H1 (cell line): ENCODE measurements around the gene COG4. TPM values are rescaled to one million over a fixed set of nuclear protein-coding genes. Genes with fewer than 3 reads are reported as not detected.
A peak's percentile ranks its signal among the peaks of the same experiment; 100 is the strongest.

ENCODE experiments used
- CTCF ChIA-PET: fragments of 300-600 bp; sonication (Branson Sonifier 250); formaldehyde crosslinking; loops from one replicate; lab custom pipeline; 2021; ENCODE audit not compliant: partially characterized antibody; lab: Charles Lee
- POLR2A ChIA-PET: fragments of 300-600 bp; sonication (Branson Sonifier 250); formaldehyde crosslinking; loops from one replicate; lab custom pipeline; 2021; ENCODE audit warnings: inconsistent platforms; ENCODE audit not compliant: partially characterized antibody; lab: Charles Lee
- DNase-seq, 2 experiments: peaks; one replicate each; pipeline versions ENCODE4 v3.0.0 to v3.0.0-alpha.2; 2010 to 2022; ENCODE audit warnings: low spot score in 2 of 2, low read depth in 1 of 2, mixed read lengths in 1 of 2
- FAIRE-seq: peaks from 2 replicates; lab custom pipeline; 2011; peaks lifted over from hg19 to GRCh38; lab: Jason Lieb, UNC
- H2AFZ ChIP-seq: 2 replicates; pipeline ENCODE4 v1.8.1; 2012; ENCODE audit warnings: low read length, inconsistent platforms
- H2AK5ac ChIP-seq: 2 replicates; pipeline ENCODE4 v1.6.1; 2013; ENCODE audit warnings: low read depth, low read length
- H2BK120ac ChIP-seq: replicated peaks from 2 replicates; pipeline ENCODE3; 2013; ENCODE audit warnings: low read depth, low read length, inconsistent platforms
- H2BK12ac ChIP-seq: 2 replicates; pipeline ENCODE4 v1.6.1; 2013; ENCODE audit warnings: low read depth, low read length
- H2BK15ac ChIP-seq: 2 replicates; pipeline ENCODE4 v1.6.1; 2013; ENCODE audit warnings: low read length
- H2BK20ac ChIP-seq: 2 replicates; pipeline ENCODE4 v1.6.1; 2013; ENCODE audit warnings: low read length
- H2BK5ac ChIP-seq: 2 replicates; pipeline ENCODE4 v1.6.1; 2013; ENCODE audit warnings: low read depth, low read length
- H3K14ac ChIP-seq: 2 replicates; pipeline ENCODE4 v1.6.1; 2013; ENCODE audit warnings: inconsistent platforms; ENCODE audit not compliant: insufficient read length
- H3K18ac ChIP-seq: 2 replicates; pipeline ENCODE4 v1.6.1; 2013; ENCODE audit warnings: low read length; ENCODE audit errors: extremely low read depth
- H3K23ac ChIP-seq: 2 replicates; pipeline ENCODE4 v1.6.1; 2013; ENCODE audit warnings: inconsistent platforms; ENCODE audit not compliant: insufficient read length
- H3K23me2 ChIP-seq: 2 replicates; pipeline ENCODE4 v1.6.1; 2013; ENCODE audit warnings: low read depth, low read length
- H3K27ac ChIP-seq: 2 replicates; pipeline ENCODE4 v1.6.1; 2011; ENCODE audit warnings: low read depth, low read length, inconsistent platforms
- H3K27me3 ChIP-seq, 4 experiments: replicated peaks in 1 of 4; 1 replicate in 1 of 4; 2 replicates in 3 of 4; pipeline versions ENCODE4 v1.6.1 to v1.8.1; 2011 to 2013; ENCODE audit warnings: low read length in 3 of 4, mild to moderate bottlenecking in 3 of 4, inconsistent platforms in 2 of 4, mixed read lengths in 2 of 4, moderate library complexity in 1 of 4; ENCODE audit not compliant: control insufficient read depth in 3 of 4, insufficient read depth in 3 of 4; ENCODE audit errors: extremely low read depth in 1 of 4
- H3K36me3 ChIP-seq, 4 experiments: 2 replicates each; pipeline versions ENCODE4 v1.6.1 to v1.8.1; 2011 to 2013; ENCODE audit warnings: mild to moderate bottlenecking in 4 of 4, low read length in 3 of 4, moderate library complexity in 2 of 4, control low read depth in 1 of 4, inconsistent platforms in 1 of 4; ENCODE audit not compliant: insufficient read depth in 4 of 4, control insufficient read depth in 2 of 4
- H3K4ac ChIP-seq: replicated peaks from 2 replicates; pipeline ENCODE3; 2013; ENCODE audit warnings: low read length, low read depth, mixed read lengths, inconsistent platforms; ENCODE audit not compliant: insufficient read length
- H3K4me1 ChIP-seq, 4 experiments: replicated peaks in 1 of 4; 1 replicate in 1 of 4; 2 replicates in 3 of 4; pipeline versions ENCODE4 v1.6.1 to v1.8.1; 2011 to 2013; ENCODE audit warnings: low read length in 3 of 4, inconsistent platforms in 2 of 4, mixed read lengths in 1 of 4; ENCODE audit not compliant: insufficient read depth in 4 of 4, control insufficient read depth in 3 of 4
- H3K4me2 ChIP-seq, 2 experiments: 2 replicates each; pipeline versions ENCODE4 v1.6.1 to v1.8.1; 2011 to 2013; ENCODE audit warnings: low read depth in 2 of 2, low read length in 2 of 2, control low read depth in 1 of 2, inconsistent platforms in 1 of 2, mild to moderate bottlenecking in 1 of 2; ENCODE audit not compliant: insufficient read depth in 1 of 2
- H3K4me3 ChIP-seq, 4 experiments: fragments of 200-600, 300-600 bp in 1 of 4; sonication (generic), shearing (Covaris generic), sonication (Bioruptor Twin) in 1 of 4; 2 replicates each; pipeline versions ENCODE4 v1.5.1 to v1.8.1; 2011 to 2016; ENCODE audit warnings: low read length in 4 of 4, low read depth in 3 of 4, control low read depth in 2 of 4, inconsistent platforms in 2 of 4, mild to moderate bottlenecking in 2 of 4, mixed read lengths in 1 of 4, moderate library complexity in 1 of 4; ENCODE audit not compliant: insufficient read depth in 2 of 4; ENCODE audit errors: extremely low read depth in 1 of 4
- H3K56ac ChIP-seq: replicated peaks from 2 replicates; pipeline ENCODE3; 2013; ENCODE audit warnings: low read depth, mild to moderate bottlenecking, mixed read lengths, low read length, inconsistent platforms; ENCODE audit not compliant: insufficient read length
- H3K79me1 ChIP-seq: 2 replicates; pipeline ENCODE4 v1.6.1; 2013; ENCODE audit warnings: low read depth, low read length, control low read depth
- H3K79me2 ChIP-seq, 2 experiments: 2 replicates each; pipeline versions ENCODE4 v1.6.1 to v1.8.1; 2012 to 2013; ENCODE audit warnings: low read length in 2 of 2, mild to moderate bottlenecking in 2 of 2, inconsistent platforms in 1 of 2; ENCODE audit not compliant: insufficient read depth in 2 of 2, control insufficient read depth in 1 of 2
- H3K9ac ChIP-seq, 4 experiments: replicated peaks in 1 of 4; 1 replicate in 1 of 4; 2 replicates in 3 of 4; pipeline versions ENCODE4 v1.6.1 to v1.8.1; 2011 to 2013; ENCODE audit warnings: low read depth in 3 of 4, low read length in 3 of 4, control low read depth in 2 of 4, mild to moderate bottlenecking in 2 of 4, moderate library complexity in 2 of 4, inconsistent platforms in 1 of 4; ENCODE audit errors: extremely low read depth in 1 of 4
- H3K9me3 ChIP-seq, 2 experiments: 2 replicates each; pipeline versions ENCODE4 v1.6.1 to v1.8.1; 2012 to 2013; ENCODE audit warnings: mild to moderate bottlenecking in 2 of 2, moderate library complexity in 2 of 2, control low read depth in 1 of 2, inconsistent platforms in 1 of 2, low read depth in 1 of 2, low read length in 1 of 2, mixed read lengths in 1 of 2; ENCODE audit not compliant: insufficient read depth in 2 of 2
- H4K20me1 ChIP-seq, 2 experiments: replicated peaks in 1 of 2; 2 replicates each; pipeline versions ENCODE3 to v1.8.1; 2011 to 2013; ENCODE audit warnings: inconsistent platforms in 2 of 2, low read length in 2 of 2, mild to moderate bottlenecking in 1 of 2; ENCODE audit not compliant: insufficient read depth in 2 of 2, control insufficient read depth in 1 of 2
- H4K5ac ChIP-seq: 2 replicates; pipeline ENCODE4 v1.6.1; 2013; ENCODE audit warnings: low read length, low read depth, mixed read lengths, inconsistent platforms; ENCODE audit not compliant: insufficient read length
- H4K8ac ChIP-seq: 2 replicates; pipeline ENCODE4 v1.8.0; 2013; ENCODE audit warnings: mild to moderate bottlenecking, moderate library complexity, low read length, inconsistent platforms; ENCODE audit not compliant: insufficient read depth; ENCODE audit errors: extremely low read depth
- H4K91ac ChIP-seq: replicated peaks from 2 replicates; pipeline ENCODE3; 2013; ENCODE audit warnings: low read length, mixed read lengths, inconsistent platforms; ENCODE audit not compliant: insufficient read length
- CBX8 ChIP-seq: fragments of 300-800, 300-1000 bp; sonication (generic); IDR thresholded peaks from 2 replicates; pipeline ENCODE4 v1.7.1; 2016; ENCODE audit warnings: low read depth, low read length, borderline replicate concordance
- EZH2 ChIP-seq: fragments of 200-600 bp; sonication (generic); IDR thresholded peaks from 2 replicates; pipeline ENCODE4 v1.7.1; 2012; ENCODE audit warnings: low read depth, mild to moderate bottlenecking, moderate library complexity, low read length, inconsistent platforms; ENCODE audit not compliant: severe bottlenecking
- HDAC2 ChIP-seq, 2 experiments: fragments of 300-600 bp in 1 of 2; sonication (generic) in 1 of 2; IDR thresholded peaks; 2 replicates each; pipeline ENCODE4 v1.6.1; 2011 to 2012; ENCODE audit warnings: low read depth in 2 of 2, low read length in 2 of 2, mild to moderate bottlenecking in 2 of 2, moderate library complexity in 2 of 2, borderline replicate concordance in 1 of 2, inconsistent platforms in 1 of 2
- HDAC6 ChIP-seq: IDR thresholded peaks from one replicate; pipeline ENCODE4 v1.7.1; 2012; ENCODE audit warnings: low read depth, mild to moderate bottlenecking, inconsistent platforms, low read length, moderate library complexity
- JUND ChIP-seq: IDR thresholded peaks from 2 replicates; pipeline ENCODE4 v1.6.1; 2011; ENCODE audit warnings: mild to moderate bottlenecking, improper control_type of control experiment, low read length
- SIX5 ChIP-seq: IDR thresholded peaks from 2 replicates; pipeline ENCODE4 v1.6.1; 2011; ENCODE audit warnings: mild to moderate bottlenecking, low read depth, low read length
- SUZ12 ChIP-seq: fragments of 200-600 bp; sonication (generic); IDR thresholded peaks from 2 replicates; pipeline ENCODE4 v1.6.1; 2012; ENCODE audit warnings: mild to moderate bottlenecking, inconsistent platforms, low read length, moderate library complexity, mixed read lengths
- WGBS, 2 experiments: shearing (Covaris generic) in 1 of 2; methylation state at CpG; one replicate each; pipeline versions ENCODE4 v1.1.6 to v1.1.7; 2013 to 2015; ENCODE audit warnings: low lambda C conversion rate in 2 of 2, mixed read lengths in 2 of 2, inconsistent platforms in 1 of 2, low coverage in 1 of 2, missing lambda C conversion rate in 1 of 2; ENCODE audit not compliant: insufficient replicate concordance in 2 of 2, insufficient coverage in 1 of 2, insufficient read length in 1 of 2; ENCODE audit errors: extremely low coverage in 1 of 2, missing lambda C conversion rate in 1 of 2; 5-methylcytosine and 5-hydroxymethylcytosine counted together
- polyA plus RNA-seq, 7 experiments: library from polyadenylated mRNA; depleted of rRNA in 3 of 7; stranded (reverse) in 5 of 7; unstranded in 2 of 7; fragments of >200 nt in 5 of 7; fragments of 200-250 nt in 2 of 7; gene quantifications; 1 replicate in 5 of 7; 2 replicates in 1 of 7; 4 replicates in 1 of 7; pipeline versions ENCODE4 v1.2.1 to v1.2.3, GENCODE V29; 2011 to 2013; ENCODE audit warnings: missing spikeins in 2 of 7, mixed read lengths in 2 of 7
- total RNA-seq: library from RNA; stranded (reverse); fragmentation: NEBNext Ultra II Directional; extraction: Animal tissue kit (Norgen Biotek cat#: 25700); gene quantifications from 2 replicates; pipeline ENCODE4 v1.2.1, GENCODE V29; 2021

The COG4 gene
- total and polyA plus RNA-seq, 2 of the 8 experiments (the other 6 are each of a cell fraction or from before 2014, with no cell fraction given) = 46.1 to 50.2 TPM

GRCh38 chr16:70475054-70475871, 48.1 kb downstream of the COG4 start:
- H3K36me3 ChIP-seq = peaks cover 0 to 7% (median under 1%) of the 10 kb centered on the region in 4 experiments; a peak in 1 of 8 replicates
- H3K9ac ChIP-seq = no peak overlapping the region
- no peaks in the 10 kb centered on the region for H3K79me2 ChIP-seq
- no peaks in the 10 kb centered on the region for H3K79me1 ChIP-seq
- no peak overlapping the region for H2BK20ac ChIP-seq
- CTCF ChIA-PET = interaction anchor here (0.7 to 13.6 kb wide), 8 partner anchors 9 to 93 kb away, joined by 3 to 180 read pairs (median 3); no protein-coding TSS in a partner anchor
- 88% methylated on average over 24 of the region's 24 CpGs; no CpG with 5 or more reads in 1 of the 2 experiments for whole genome bisulfite sequencing, 2 experiments
- H3K4me2 ChIP-seq = no peak overlapping the region
- no peak for TF ChIP-seq HDAC6
- no peak for TF ChIP-seq SUZ12
- no peak for TF ChIP-seq SIX5
- TF ChIP-seq JUND = no peak
- TF ChIP-seq HDAC2 (IDR thresholded peaks at IDR 0.05; ENCODE audit: borderline replicate concordance in 1 of 2, low read depth in 2 of 2, low read length in 2 of 2) = no peak
- TF ChIP-seq CBX8 = no peak
- TF ChIP-seq EZH2 = no peak
- H3K18ac ChIP-seq = no peak overlapping the region; the same call in 1 of the 2 replicates
- H3K27ac ChIP-seq = no peak overlapping the region
- no peak overlapping the region for H3K4me3 ChIP-seq
- no peak overlapping the region for H3K23ac ChIP-seq
- FAIRE-seq (no peak), DNase-seq (no peak)
- H3K14ac ChIP-seq = no peak overlapping the region
- H2AFZ ChIP-seq = no peak overlapping the region
- POLR2A ChIA-PET = interaction anchor here (1.0 to 2.2 kb wide), 4 partner anchors 9 to 95 kb away, joined by 3 to 7 read pairs (median 5); partner anchors contain the start of genes COG4 and SF3B3
- no peaks in the 10 kb centered on the region for H3K23me2 ChIP-seq
- H3K56ac ChIP-seq = peak overlapping the region; percentile 16
- no peak overlapping the region for H2BK15ac ChIP-seq
- H2BK5ac ChIP-seq = no peak overlapping the region
- H2BK12ac ChIP-seq = no peak overlapping the region
- no peak overlapping the region for H3K4ac ChIP-seq
- no peak overlapping the region for H2BK120ac ChIP-seq
- no peak overlapping the region for H4K91ac ChIP-seq
- peak overlapping the region; percentile 68; the same call in 1 of the 2 replicates for H4K8ac ChIP-seq
- H4K20me1 ChIP-seq = peaks cover 0 to 4% of the 10 kb centered on the region in 2 experiments
- no peak overlapping the region for H4K5ac ChIP-seq
- H3K9me3 ChIP-seq = no peaks in the 10 kb centered on the region
- H3K4me1 ChIP-seq = peaks cover 0 to 8% (median under 1%) of the 10 kb centered on the region in 4 experiments; a peak in 2 of 7 replicates
- no peaks in the 10 kb centered on the region for H3K27me3 ChIP-seq
- H2AK5ac ChIP-seq = no peak overlapping the region
